ENCODE measurements around the gene TTF2.
"Not testable (repeated sequence)": the region's sequence is repeated elsewhere in the genome, so short reads cannot be mapped to it uniquely, and the experiment has no call there.

Gene TTF2

DNA sequence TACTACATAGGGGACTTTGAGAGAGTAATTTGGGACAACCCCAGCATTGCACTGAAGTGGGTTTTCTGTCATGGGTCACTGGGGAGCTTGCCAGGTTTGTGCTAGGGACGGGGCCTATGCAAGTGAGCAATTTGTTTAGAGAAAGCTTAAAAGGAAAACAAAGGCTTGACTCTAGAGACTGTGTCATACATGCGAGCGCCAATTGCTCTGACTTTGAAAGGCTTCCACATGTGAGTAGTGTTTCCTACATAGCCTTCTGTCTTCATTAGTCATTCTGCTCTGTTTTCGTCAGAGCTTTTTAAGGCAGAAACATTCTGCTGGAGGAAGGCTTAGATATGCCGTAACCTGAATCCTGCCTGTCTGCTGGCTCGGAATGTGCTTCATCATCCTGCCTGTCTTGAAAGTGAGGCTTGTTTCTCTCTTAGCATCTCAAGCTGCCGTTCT is 33.0 kb downstream of the TTF2 start:
- Histone ChIP-seq H3K4me3 (ENCODE audit: low read depth, low read length) (peak overlapping the region; percentile 33; the same call in 1 of the 2 replicates), H3K27ac (ENCODE audit: low read depth, low read length) (peak overlapping the region; percentile 97), H3K79me2 (ENCODE audit: control insufficient read depth, insufficient read depth, low read length, unreplicated experiment) (no peaks in the 10 kb centered on the region), H2AFZ (ENCODE audit: low read length, unreplicated experiment) (no peak overlapping the region), H3K27me3 (ENCODE audit: insufficient read depth, low read length) (no peaks in the 10 kb centered on the region), H3K36me3 (ENCODE audit: insufficient read depth, low read length) (peaks cover 15% of the 10 kb centered on the region), H3K4me1 (ENCODE audit: control insufficient read depth, insufficient read depth, low read length, unreplicated experiment) (peaks cover 58% of the 10 kb centered on the region)

DNA sequence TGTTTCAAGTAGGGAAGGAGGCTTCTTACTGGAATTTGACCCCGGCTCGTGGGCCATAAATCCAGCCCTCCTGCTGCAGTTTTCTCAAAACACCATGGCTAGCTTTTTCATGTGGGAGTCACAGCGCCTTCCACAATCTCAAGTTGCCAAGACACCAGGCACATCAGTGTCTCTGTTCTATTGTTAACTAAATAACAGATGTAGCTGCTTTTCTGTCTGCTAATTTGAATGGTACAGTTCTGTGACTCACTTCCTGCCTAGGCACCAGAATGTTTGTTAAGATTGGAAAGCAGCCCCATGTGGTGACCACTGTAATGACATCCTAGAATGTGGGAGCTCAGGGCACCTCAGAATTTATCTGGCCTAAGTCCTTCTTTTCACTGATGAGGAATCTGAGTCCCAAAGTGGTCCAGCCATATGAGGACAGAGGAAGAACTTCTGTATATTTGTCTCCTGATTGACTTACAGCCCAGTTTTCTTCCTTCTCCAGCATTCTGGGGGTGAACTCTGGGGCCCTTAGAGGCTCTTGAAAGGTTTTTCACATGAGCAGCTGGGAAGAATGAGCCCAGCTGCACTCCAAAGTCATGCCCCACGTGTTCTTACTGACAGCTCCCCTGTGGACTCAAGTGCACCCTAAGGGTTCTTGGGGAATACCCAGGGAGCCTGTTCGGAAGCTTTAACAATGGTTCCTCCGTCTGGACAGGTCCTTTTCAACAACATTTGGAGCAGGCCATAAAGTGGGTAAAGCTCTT is 33.9 kb downstream of the TTF2 start:
- peaks cover 15% of the 10 kb centered on the region for H3K36me3 ChIP-seq (ENCODE audit: insufficient read depth, low read length)
- peak overlapping the region; percentile 97 for H3K27ac ChIP-seq (ENCODE audit: low read depth, low read length)
- H3K79me2 ChIP-seq (ENCODE audit: control insufficient read depth, insufficient read depth, low read length, unreplicated experiment): no peaks in the 10 kb centered on the region
- H3K4me1 ChIP-seq (ENCODE audit: control insufficient read depth, insufficient read depth, low read length, unreplicated experiment): peaks cover 58% of the 10 kb centered on the region
- no peaks in the 10 kb centered on the region for H3K27me3 ChIP-seq (ENCODE audit: insufficient read depth, low read length)
- H3K4me3 ChIP-seq (ENCODE audit: low read depth, low read length): peak overlapping the region; percentile 23; the same call in 1 of the 2 replicates
- H2AFZ ChIP-seq (ENCODE audit: low read length, unreplicated experiment): no peak overlapping the region

- no peaks in the 10 kb centered on the region for H3K27me3 ChIP-seq (ENCODE audit: insufficient read depth, low read length)
- H3K36me3 ChIP-seq (ENCODE audit: insufficient read depth, low read length): peaks cover 14% of the 10 kb centered on the region
- peak overlapping the region; percentile 97 for H3K27ac ChIP-seq (ENCODE audit: low read depth, low read length)
- no peak overlapping the region for H3K4me3 ChIP-seq (ENCODE audit: low read depth, low read length)
- no peaks in the 10 kb centered on the region for H3K79me2 ChIP-seq (ENCODE audit: control insufficient read depth, insufficient read depth, low read length, unreplicated experiment)
- no peak overlapping the region for H2AFZ ChIP-seq (ENCODE audit: low read length, unreplicated experiment)
- peaks cover 58% of the 10 kb centered on the region for H3K4me1 ChIP-seq (ENCODE audit: control insufficient read depth, insufficient read depth, low read length, unreplicated experiment)
Observed at GRCh38 chr1:117094841-117095604, 34.9 kb downstream of the TTF2 start.

- peaks cover 55% of the 10 kb centered on the region for H3K4me1 ChIP-seq (ENCODE audit: control insufficient read depth, insufficient read depth, low read length, unreplicated experiment)
- no peak overlapping the region for H2AFZ ChIP-seq (ENCODE audit: low read length, unreplicated experiment)
- H3K79me2 ChIP-seq (ENCODE audit: control insufficient read depth, insufficient read depth, low read length, unreplicated experiment): no peaks in the 10 kb centered on the region
- peaks cover 17% of the 10 kb centered on the region; the same call in 1 of the 2 replicates for H3K36me3 ChIP-seq (ENCODE audit: insufficient read depth, low read length)
- H3K27ac ChIP-seq (ENCODE audit: low read depth, low read length): peak overlapping the region; percentile 73
- H3K27me3 ChIP-seq (ENCODE audit: insufficient read depth, low read length): no peaks in the 10 kb centered on the region
- H3K4me3 ChIP-seq (ENCODE audit: low read depth, low read length): no peak overlapping the region
Observed at GRCh38 chr1:117096951-117097408, 36.9 kb downstream of the TTF2 start.

- H3K36me3 ChIP-seq (ENCODE audit: insufficient read depth, low read length): peaks cover 14% of the 10 kb centered on the region; the same call in 1 of the 2 replicates
- H3K27ac ChIP-seq (ENCODE audit: low read depth, low read length): peak overlapping the region; percentile 73
- no peaks in the 10 kb centered on the region for H3K79me2 ChIP-seq (ENCODE audit: control insufficient read depth, insufficient read depth, low read length, unreplicated experiment)
- peaks cover 50% of the 10 kb centered on the region for H3K4me1 ChIP-seq (ENCODE audit: control insufficient read depth, insufficient read depth, low read length, unreplicated experiment)
- no peak overlapping the region for H3K4me3 ChIP-seq (ENCODE audit: low read depth, low read length)
- no peaks in the 10 kb centered on the region for H3K27me3 ChIP-seq (ENCODE audit: insufficient read depth, low read length)
- no peak overlapping the region for H2AFZ ChIP-seq (ENCODE audit: low read length, unreplicated experiment)
Observed at GRCh38 chr1:117097443-117097842, 37.3 kb downstream of the TTF2 start.

GRCh38 chr1:117098287-117098890 is 38.3 kb downstream of the TTF2 start:
- Histone ChIP-seq H3K36me3 (ENCODE audit: insufficient read depth, low read length) (peaks cover 19% of the 10 kb centered on the region), H3K27ac (ENCODE audit: low read depth, low read length) (peak overlapping the region; percentile 1; the same call in 1 of the 2 replicates), H2AFZ (ENCODE audit: low read length, unreplicated experiment) (no peak overlapping the region)

DNA sequence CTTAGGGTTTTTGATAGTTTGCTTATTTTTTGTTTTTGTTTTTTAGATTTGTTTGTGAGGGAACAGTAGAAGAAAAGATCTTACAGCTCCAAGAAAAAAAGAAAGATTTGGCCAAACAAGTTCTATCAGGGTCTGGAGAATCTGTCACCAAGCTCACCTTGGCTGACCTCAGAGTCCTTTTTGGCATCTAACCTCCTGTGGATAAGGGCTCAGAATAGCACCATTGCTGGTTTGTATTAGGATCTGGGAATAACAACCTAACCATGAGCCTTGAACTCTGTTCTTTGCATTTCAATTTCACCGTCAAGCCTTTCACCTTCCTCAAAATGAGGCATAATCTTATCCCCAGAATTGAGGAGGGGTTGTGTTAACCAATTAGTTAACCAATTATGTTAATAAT is 41.2 kb downstream of the TTF2 start:
- Histone ChIP-seq H3K4me1 (ENCODE audit: control insufficient read depth, insufficient read depth, low read length, unreplicated experiment) (peaks cover 16% of the 10 kb centered on the region), H3K36me3 (ENCODE audit: insufficient read depth, low read length) (peaks cover 23% of the 10 kb centered on the region)

More at GRCh38 chr1:117098287-117098890, 38.3 kb downstream of the TTF2 start:
- no peaks in the 10 kb centered on the region for H3K79me2 ChIP-seq (ENCODE audit: control insufficient read depth, insufficient read depth, low read length, unreplicated experiment)
- peaks cover 43% of the 10 kb centered on the region for H3K4me1 ChIP-seq (ENCODE audit: control insufficient read depth, insufficient read depth, low read length, unreplicated experiment)
- H3K27me3 ChIP-seq (ENCODE audit: insufficient read depth, low read length): no peaks in the 10 kb centered on the region
- H3K4me3 ChIP-seq (ENCODE audit: low read depth, low read length): no peak overlapping the region

DNA sequence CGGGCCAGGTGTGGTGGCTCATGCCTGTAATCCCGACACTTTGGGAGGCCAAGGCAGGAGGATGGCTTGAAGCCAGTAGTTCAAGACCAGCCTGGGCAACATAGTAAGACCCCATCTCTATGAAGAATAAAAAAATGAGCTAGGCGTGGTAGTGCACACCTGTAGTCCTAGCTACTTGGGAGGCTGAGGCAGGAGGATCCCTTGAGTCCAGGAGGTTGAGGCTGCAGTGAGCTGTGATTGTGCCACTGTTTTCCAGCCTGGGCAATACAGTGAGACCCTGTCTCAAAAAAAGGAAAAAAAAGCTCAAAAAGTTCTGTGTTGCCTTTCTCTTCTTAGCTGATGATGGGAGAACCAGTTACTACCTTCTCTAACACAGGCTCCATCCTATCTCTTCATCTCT is 41.7 kb downstream of the TTF2 start:
- H3K4me1 ChIP-seq (ENCODE audit: control insufficient read depth, insufficient read depth, low read length, unreplicated experiment): peaks cover 10% of the 10 kb centered on the region
- not testable (repeated sequence) for H3K27me3 ChIP-seq (ENCODE audit: insufficient read depth, low read length); H3K27ac ChIP-seq (ENCODE audit: low read depth, low read length); H3K4me3 ChIP-seq (ENCODE audit: low read depth, low read length); H2AFZ ChIP-seq (ENCODE audit: low read length, unreplicated experiment); H3K79me2 ChIP-seq (ENCODE audit: control insufficient read depth, insufficient read depth, low read length, unreplicated experiment)
- peaks cover 23% of the 10 kb centered on the region for H3K36me3 ChIP-seq (ENCODE audit: insufficient read depth, low read length)

More for the DNA sequence above, 41.2 kb downstream of the TTF2 start:
- no peak overlapping the region for H3K4me3 ChIP-seq (ENCODE audit: low read depth, low read length)
- H2AFZ ChIP-seq (ENCODE audit: low read length, unreplicated experiment): no peak overlapping the region
- H3K27ac ChIP-seq (ENCODE audit: low read depth, low read length): no peak overlapping the region
- H3K79me2 ChIP-seq (ENCODE audit: control insufficient read depth, insufficient read depth, low read length, unreplicated experiment): no peaks in the 10 kb centered on the region
- H3K27me3 ChIP-seq (ENCODE audit: insufficient read depth, low read length): no peaks in the 10 kb centered on the region

DNA sequence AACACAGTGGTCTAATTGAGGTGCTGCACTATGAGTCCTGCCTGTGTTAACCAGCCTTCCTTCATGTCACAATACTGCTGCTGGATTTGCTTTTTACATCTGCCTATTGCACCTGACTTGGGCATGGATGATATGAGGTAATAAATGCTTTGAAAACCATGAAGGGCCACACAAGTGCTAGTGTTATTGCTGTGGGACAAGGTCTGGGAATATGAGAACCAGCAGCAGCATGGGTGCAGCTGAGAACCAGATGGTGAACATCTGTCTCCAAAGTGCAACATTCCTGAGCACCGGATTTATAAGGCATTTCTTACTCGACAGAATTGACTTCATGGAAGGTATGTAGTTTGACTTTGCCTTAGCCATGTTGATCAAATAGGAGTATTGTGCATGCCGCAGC is 44.9 kb downstream of the TTF2 start:
- Histone ChIP-seq H3K4me3 (ENCODE audit: low read depth, low read length) (no peak overlapping the region), H3K4me1 (ENCODE audit: control insufficient read depth, insufficient read depth, low read length, unreplicated experiment) (peaks cover 10% of the 10 kb centered on the region), H3K79me2 (ENCODE audit: control insufficient read depth, insufficient read depth, low read length, unreplicated experiment) (no peaks in the 10 kb centered on the region), H2AFZ (ENCODE audit: low read length, unreplicated experiment) (no peak overlapping the region), H3K36me3 (ENCODE audit: insufficient read depth, low read length) (peaks cover 30% of the 10 kb centered on the region), H3K27ac (ENCODE audit: low read depth, low read length) (no peak overlapping the region), H3K27me3 (ENCODE audit: insufficient read depth, low read length) (no peaks in the 10 kb centered on the region)

GRCh38 chr1:117105722-117106121 is 45.6 kb downstream of the TTF2 start:
- no peak overlapping the region for H3K27ac ChIP-seq (ENCODE audit: low read depth, low read length)
- no peak overlapping the region for H2AFZ ChIP-seq (ENCODE audit: low read length, unreplicated experiment)
- no peak overlapping the region for H3K4me3 ChIP-seq (ENCODE audit: low read depth, low read length)
- peaks cover 29% of the 10 kb centered on the region for H3K36me3 ChIP-seq (ENCODE audit: insufficient read depth, low read length)
- no peaks in the 10 kb centered on the region for H3K27me3 ChIP-seq (ENCODE audit: insufficient read depth, low read length)
- peaks cover 18% of the 10 kb centered on the region for H3K4me1 ChIP-seq (ENCODE audit: control insufficient read depth, insufficient read depth, low read length, unreplicated experiment)
- no peaks in the 10 kb centered on the region for H3K79me2 ChIP-seq (ENCODE audit: control insufficient read depth, insufficient read depth, low read length, unreplicated experiment)

Measured in ACC112 (cell line).